A673 (cell line): Measurements from ENCODE around the gene KLF12.

Source experiments
- CTCF ChIP-seq: fragments of 300-800, 200-600 bp; sonication (generic); conservative IDR thresholded peaks from 2 replicates; pipeline ENCODE4 v1.5.1; 2017; ENCODE audit warnings: low read depth, mild to moderate bottlenecking, antibody characterized with exemption, low read length, moderate library complexity, mixed read lengths
- EZH2 ChIP-seq: fragments of 200-600 bp; sonication (generic); IDR thresholded peaks from 2 replicates; pipeline ENCODE4 v1.6.1; 2017; ENCODE audit warnings: borderline replicate concordance, low read depth, mild to moderate bottlenecking, mixed read lengths, antibody characterized with exemption, low read length; ENCODE audit not compliant: poor library complexity, severe bottlenecking

GRCh38 chr13:74145249-74145975 lies 11.2 kb upstream of the KLF12 start:
- TF ChIP-seq CTCF (no peak), EZH2 (no peak)
